HG02973 (cell line): ENCODE data around the gene ATP2C2.
"Not testable (repeated sequence)": the region's sequence is repeated elsewhere in the genome, so short reads cannot be mapped to it uniquely, and the experiment has no call there.

ENCODE experiments used
- ATAC-seq: cut with Tn5 transposase; IDR thresholded peaks from one replicate; pipeline ENCODE4 v1.9.1; 2021; ENCODE audit warnings: moderate library complexity; ENCODE audit not compliant: unreplicated experiment

Gene ATP2C2

DNA sequence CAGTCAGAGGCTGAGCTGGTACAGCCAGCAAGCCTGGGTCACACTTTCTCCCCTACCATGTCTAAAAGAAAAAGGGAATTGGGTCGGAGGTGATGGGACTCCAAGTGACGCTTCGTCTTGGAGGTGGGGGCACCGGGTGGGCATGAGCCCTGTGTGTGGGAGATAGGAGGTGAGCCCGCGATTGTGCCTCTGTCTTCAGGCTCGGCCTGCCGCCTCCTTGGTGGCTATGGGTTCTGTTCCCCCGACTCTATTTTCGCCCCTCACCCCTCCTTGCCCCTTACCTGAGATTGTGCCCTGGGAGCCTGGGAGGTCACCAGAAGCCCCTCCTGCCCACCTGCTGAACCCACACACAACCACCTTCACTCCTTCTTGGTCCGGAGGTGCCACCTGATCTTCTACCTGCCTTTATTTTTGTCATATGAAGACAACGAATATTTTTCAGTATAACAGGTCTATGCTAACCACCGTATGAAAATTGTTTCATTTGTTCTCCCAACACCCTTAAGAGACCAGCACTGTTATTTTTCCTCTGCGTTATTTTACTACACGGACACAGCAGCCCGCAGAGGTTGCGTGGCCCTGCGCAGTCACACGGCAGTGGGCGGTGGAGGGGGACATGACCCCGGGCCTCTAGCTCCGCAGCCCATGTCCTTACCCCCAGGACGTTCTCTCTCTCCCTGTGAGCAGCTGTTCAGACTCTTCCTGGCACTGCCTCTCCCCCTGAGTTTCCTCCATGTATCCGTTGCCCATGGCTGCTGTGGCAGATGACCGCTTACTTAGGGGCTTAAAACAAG lies 49.9 kb downstream of the ATP2C2 start:
- no peak for ATAC-seq

DNA sequence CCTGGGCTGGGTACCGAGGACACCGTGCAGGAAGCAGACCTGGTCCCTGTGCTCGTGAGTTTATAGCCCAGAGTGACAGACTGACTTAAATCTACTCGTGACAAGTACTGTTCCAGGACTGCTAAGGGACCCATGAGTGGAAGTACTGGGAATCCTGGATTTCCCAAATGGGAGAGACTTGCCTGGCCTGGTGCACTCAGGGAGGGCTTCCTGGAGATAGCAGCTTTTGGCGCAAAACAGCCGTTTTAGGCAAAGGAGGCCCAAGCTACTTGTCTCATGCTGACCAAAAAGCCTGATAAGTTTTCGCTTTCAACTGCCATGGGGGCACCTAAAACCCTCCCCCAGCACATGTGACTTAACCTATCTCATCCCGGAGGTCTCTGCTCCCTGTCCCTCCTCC lies 51.4 kb downstream of the ATP2C2 start:
- ATAC-seq: no peak

DNA sequence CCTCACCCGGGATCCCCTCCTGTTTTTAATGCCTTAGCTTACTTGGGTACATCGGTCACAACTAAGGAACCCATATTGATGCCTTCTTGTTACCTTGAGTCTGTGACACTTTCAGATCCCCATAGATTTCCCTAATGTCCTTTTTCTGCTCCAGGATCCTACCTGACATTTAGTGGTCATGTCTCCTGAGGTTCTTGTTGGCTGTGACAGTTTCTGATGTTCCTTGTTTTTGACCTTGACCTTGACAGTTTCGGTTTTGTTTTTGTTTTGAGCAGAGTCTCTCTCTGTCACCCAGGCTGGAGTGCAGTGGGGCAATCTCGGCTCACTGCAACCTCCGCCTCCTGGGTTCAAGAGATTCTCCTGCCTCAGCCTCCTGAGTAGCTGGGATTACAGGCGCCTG lies 52.2 kb downstream of the ATP2C2 start:
- not testable (repeated sequence) for ATAC-seq

GRCh38 chr16:84421081-84421937 lies 53.0 kb downstream of the ATP2C2 start:
- no peak for ATAC-seq

- ATAC-seq: no peak
Observed at GRCh38 chr16:84421938-84422220, 53.5 kb downstream of the ATP2C2 start.

DNA sequence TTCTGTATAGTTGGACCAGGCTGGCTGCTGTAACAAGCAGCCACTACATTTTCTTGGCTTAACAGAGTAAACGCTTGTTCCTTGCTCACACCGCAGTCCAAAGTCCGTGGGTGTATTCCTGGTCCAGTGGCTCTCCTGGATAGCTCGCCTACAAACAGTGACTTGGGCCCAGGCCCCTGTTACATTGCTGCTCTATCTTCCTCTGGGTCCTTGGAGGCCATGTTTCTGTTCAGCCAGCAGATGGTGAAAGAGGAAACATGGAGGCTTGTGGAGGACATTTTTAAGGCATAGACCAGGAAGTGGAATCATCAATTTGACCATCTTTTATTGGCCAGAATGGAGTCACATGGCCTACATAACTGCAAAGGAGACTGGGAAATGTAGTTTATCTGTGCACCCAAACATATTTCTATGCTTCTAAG lies 55.1 kb downstream of the ATP2C2 start:
- no peak for ATAC-seq

- no peak for ATAC-seq
Observed at GRCh38 chr16:84425696-84426095, 57.4 kb downstream of the ATP2C2 start.

DNA sequence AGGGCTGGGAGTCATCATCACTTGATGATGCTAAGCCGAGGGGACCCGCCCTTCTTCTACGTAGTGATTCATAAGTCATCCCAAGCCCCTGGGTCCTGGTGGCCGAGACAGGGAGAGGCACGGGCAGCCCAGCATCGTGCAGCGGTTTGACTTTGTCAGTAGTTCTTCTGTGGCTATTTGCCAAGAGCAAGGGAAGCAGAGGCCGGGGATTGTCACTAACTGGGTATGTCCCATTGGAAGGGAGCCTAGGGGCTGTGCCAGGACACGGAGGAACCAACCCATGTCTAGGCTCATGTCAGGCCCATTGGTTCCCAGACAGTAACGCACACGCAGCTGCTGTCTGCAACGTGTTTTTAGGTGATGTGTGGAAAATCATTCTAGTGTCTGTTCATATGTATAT lies 58.5 kb downstream of the ATP2C2 start:
- no peak for ATAC-seq

GRCh38 chr16:84427553-84427952 lies 59.2 kb downstream of the ATP2C2 start:
- no peak for ATAC-seq

DNA sequence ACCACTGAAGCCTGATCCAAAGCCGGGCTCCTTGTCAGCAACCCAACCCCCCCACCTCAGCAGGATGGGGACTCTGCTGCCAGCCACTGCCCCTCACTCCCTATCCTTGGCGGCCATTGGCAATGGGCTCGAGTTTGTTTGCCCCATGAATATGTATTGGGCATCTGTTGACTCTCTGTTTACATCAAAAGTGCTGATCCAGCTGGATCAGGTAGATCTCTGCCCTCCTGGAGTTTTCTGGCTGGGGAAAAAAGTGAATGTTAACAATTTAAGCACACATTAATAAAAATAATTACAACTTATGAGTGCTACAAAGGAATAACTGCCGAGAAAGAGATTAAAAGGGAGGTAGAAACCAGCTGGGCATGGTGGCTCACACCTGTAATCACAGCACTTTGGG lies 62.5 kb downstream of the ATP2C2 start:
- ATAC-seq: no peak

DNA sequence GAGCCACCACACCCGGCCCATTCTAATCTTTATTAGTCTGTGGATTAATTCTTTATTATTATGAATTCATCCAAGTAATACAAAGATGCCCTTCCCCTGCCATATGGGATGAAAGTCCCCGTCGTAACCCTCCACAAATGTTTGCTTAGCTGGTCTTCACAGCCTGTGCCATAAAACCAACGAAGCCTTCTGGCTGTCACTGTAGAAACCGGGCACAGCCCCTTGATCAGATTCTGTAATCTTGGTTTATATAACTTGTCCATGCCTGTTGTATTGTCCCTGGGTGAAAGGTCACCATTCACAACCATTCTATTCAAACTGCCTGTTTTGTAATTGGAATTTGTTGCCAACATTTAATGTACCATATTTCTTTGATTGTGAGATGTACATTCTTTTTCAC lies 66.5 kb downstream of the ATP2C2 start:
- ATAC-seq: no peak

DNA sequence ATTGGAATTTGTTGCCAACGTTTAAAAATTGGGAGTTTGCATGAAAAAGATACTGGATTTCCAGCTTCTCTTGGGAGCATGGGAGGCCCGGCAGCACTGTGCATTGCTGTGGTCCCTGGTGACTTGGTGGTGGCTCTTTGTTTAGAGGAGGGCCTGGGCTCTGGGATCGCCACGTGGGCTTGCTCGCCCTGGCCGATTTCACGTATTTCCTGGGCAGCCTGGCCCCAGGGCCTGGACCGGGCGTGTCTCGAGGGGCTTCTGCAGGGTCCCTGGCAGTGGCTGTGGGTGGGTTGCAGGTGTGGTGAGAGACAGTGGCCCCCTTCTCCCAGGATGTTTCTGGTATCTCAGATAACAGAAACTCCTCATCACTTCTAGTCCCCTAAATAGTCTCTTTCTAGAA lies 67.9 kb downstream of the ATP2C2 start:
- no peak for ATAC-seq

DNA sequence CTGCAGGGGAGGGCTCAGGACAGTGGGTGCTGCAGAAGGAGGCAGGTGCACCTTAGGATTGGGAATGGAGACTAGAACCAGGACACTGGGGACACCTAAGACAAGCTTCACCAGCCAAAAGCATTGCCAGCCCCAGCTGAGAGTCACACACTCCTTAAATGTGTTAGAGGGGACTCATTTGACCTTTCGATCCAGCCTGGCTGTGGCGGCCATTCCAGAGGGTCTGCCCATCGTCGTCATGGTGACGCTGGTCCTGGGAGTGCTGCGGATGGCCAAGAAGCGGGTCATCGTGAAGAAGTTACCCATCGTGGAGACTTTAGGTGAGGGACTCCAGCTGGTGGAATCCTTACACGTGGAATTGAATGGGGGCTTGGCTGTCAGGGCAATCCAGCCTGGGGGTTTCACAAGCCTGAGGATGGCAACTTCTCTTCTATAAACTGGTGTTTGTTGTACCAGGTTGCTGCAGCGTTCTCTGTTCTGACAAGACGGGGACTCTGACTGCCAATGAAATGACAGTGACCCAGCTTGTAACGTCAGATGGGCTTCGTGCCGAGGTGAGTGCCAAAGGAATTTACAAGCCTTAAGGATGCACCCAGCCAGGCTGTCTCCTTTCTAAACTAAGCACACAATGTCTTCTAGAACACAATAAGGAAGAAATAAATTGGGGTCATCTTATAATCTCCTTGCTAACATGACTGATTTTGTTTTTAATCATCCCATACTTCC lies 70.8 kb downstream of the ATP2C2 start:
- ATAC-seq: no peak

- ATAC-seq: no peak
Observed at GRCh38 chr16:84442416-84443145, 74.2 kb downstream of the ATP2C2 start.

DNA sequence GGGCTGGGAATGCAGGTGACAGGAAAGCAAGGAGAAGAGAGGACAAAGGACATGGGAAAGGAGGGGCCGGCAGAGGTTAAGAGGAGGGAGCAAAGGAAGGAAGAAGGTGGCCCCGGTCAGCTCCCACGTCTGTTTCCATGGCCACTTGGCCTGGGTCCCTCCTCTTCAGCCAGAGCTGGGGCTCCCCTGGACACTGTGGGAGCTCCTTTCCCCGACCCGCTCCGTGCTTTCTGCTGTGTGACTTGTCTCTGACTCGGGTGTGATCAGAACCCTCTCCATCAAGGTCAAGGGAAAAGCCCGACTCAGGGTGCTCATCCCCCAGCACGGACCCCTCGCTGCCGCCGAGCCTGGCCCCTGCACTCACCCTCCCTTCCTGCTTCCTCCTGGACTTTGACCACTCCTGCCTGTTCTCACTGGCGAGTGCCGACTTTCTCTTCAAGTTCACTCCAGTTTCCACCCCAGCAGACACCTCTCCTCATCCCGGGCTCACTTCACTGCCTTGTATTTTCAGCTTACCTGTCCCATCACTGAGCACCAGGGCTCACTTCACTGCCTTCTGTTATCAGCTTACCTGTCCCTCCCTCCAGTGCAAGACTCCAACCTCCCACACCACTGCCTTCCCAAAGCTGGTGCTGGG lies 74.9 kb downstream of the ATP2C2 start:
- no peak for ATAC-seq

DNA sequence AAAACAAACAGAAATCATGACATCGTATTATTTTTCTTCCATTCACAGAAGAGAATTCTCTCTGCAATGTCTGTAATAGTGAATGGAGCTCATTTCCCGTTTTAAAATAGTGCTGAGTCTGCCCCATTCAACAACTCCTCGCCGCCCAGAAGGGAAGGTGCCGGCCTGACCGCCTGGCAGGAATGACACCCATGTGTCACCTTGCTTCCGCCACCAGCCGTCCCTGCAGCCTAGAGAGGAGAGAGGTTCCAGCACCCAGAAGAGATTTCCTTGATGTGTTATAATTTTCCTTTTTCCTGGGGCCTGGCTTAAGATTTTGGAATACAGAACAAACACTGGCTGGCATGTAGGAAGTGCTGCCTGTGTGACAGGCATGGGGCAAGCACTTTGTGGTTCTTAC lies 76.1 kb downstream of the ATP2C2 start:
- no peak for ATAC-seq

DNA sequence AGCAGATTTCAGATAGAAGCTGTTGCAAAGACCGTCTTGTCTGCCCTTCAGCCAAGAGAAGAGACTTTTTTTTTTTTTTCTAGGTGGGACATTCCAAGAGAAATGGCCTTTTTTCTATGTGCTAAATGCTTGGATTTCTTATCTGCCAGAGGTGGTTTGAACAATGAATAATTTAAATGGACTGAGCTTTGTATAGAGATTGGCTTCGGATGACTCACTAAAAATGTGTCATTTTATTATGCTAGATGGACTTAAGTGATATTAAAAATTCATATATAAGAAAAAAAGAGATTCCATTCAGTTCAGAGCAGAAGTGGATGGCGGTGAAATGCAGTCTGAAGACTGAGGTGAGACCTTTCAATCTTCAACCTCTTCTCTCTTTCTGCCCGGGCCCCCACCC lies 77.7 kb downstream of the ATP2C2 start:
- no peak for ATAC-seq

DNA sequence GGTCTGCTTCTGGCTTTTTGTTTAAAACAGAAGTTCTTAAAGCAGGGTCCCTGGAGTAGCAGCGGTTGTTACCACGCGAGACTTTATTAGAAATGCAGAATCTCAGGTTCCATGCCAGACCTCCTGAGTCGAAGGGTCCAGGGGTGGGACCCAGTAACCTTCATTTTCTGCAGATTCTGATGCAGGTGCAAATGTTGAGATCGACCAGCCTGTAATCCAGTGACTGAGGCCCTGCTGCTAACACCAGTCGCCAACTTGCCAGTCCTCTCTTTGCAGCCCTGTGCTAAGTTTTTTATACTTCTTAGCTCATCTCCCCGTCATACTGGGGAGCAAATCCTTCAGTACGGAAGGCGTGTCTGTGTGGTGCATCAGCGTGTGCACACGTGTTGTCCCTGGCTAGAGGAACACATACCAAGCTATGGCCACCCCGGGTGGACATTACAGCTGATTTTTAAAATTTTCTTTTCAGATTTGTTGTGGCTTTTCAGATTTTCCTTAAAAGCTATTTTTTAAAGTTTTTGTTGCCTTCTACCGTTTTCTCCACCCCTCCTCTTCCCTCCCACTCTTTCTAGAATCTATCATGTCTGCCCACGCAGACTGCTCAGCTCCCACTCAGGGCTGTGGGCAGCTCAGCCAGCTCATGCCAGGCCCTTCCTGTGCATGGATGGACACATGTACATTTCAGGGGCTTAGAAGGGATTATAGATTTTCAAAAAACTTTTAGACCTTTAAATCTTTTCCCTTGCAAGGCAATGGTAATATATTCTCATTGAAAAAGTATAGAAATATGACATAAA lies 78.5 kb downstream of the ATP2C2 start:
- ATAC-seq: no peak

DNA sequence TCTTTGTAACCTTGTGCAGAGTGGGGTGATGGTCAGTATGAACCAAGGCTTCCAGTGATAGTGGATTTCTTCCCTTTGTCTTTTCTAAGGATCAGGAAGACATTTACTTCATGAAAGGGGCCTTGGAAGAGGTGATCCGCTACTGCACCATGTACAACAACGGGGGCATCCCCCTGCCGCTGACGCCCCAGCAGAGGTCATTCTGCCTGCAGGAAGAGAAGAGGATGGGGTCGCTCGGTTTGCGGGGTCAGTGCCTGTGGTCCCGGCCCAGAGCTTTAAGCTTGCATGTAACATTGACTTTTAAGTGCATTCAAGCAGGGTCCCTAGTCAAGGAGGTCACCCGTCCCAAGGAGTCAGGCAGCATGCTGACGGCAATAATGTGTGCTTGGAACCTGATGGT lies 80.1 kb downstream of the ATP2C2 start:
- no peak for ATAC-seq
